ENCODE data around the gene TYROBP. TPM values are rescaled to one million over a fixed set of nuclear protein-coding genes. Genes with fewer than 3 reads are reported as not detected.

Gene TYROBP
- total and polyA plus RNA-seq, 9 donors: 9.2 to 135 (median 36.7) TPM

DNA sequence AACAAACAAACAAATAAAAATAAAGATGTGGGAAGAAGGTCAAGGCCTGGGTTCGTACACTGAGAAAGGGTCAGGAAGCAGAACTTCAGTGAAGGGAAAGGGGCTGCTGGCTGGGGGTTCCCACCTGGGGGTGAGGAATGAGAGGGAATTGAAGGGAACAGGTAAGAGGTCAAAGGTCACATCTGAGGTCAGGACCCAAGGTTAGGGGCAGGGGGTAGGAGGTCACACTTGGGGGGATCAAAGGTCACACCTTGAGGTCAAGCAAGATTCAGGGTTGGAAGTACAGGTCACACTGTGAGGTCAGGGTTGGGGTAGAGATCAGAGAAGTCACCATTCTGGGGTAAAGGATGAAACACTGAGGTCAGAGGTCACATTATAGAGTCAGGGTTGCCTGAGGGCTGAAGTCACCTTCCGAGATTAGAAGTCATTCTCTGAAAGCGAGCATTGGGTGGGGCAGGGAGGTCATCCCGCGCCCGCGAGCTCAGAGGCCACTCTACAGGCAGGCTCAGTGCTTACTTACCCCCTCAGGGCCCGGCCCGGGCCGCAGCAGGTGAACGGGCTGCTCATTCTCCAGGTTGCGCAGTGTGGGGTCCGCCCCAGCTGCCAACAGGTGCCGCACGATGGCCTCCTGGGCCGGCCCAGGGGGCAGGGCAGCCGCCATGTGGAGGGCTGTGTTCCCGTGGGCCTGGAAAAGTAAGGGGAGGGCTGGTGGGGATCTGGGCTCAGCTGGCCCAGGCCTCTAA is 18.6 kb downstream of the TYROBP start:
- no peak for DNase-seq
- intact Hi-C loops (cut with DNase I): no loop called here
- no peaks in the 10 kb centered on the region for H3K27me3 ChIP-seq
- 87 to 92% (median 88%) methylated on average over 17 to 18 of the region's 18 CpGs for WGBS, 3 donors
- H3K27ac ChIP-seq: no peak overlapping the region
- no peak overlapping the region for H3K4me3 ChIP-seq
- no peaks in the 10 kb centered on the region for H3K36me3 ChIP-seq
- TF ChIP-seq POLR2A (IDR thresholded peaks at IDR 0.05) (no peak), EP300 (IDR thresholded peaks at IDR 0.05) (no peak)
- TF ChIP-seq, protein P1, sequence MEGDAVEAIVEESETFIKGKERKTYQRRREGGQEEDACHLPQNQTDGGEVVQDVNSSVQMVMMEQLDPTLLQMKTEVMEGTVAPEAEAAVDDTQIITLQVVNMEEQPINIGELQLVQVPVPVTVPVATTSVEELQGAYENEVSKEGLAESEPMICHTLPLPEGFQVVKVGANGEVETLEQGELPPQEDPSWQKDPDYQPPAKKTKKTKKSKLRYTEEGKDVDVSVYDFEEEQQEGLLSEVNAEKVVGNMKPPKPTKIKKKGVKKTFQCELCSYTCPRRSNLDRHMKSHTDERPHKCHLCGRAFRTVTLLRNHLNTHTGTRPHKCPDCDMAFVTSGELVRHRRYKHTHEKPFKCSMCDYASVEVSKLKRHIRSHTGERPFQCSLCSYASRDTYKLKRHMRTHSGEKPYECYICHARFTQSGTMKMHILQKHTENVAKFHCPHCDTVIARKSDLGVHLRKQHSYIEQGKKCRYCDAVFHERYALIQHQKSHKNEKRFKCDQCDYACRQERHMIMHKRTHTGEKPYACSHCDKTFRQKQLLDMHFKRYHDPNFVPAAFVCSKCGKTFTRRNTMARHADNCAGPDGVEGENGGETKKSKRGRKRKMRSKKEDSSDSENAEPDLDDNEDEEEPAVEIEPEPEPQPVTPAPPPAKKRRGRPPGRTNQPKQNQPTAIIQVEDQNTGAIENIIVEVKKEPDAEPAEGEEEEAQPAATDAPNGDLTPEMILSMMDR (IDR thresholded peaks at IDR 0.05): no peak
- H3K9me3 ChIP-seq: no peaks in the 10 kb centered on the region
- H3K4me1 ChIP-seq (ENCODE audit: insufficient read depth): no peaks in the 10 kb centered on the region

DNA sequence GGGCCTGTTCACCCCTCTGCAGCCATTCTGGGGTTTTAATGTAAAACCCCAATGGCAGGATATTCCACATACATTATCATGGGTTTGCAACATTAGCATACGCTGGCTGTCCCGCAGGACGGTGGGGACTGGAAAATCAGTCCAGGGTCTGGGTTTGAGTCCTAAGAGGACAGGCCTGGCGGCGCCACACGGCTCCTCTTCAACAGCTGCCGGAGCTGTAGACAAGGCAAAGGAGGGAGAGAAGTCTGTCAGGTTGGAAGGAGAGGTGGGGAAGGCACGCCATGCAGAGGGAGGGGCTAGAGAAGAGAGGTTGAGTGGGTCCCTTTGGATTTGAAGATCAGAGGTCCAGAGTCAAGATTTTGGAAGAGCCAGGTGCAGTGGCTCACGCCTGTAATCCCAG is 19.7 kb downstream of the TYROBP start:
- H3K9me3 ChIP-seq: no peaks in the 10 kb centered on the region
- no peaks in the 10 kb centered on the region for H3K4me1 ChIP-seq (ENCODE audit: insufficient read depth)
- no peak for DNase-seq
- H3K27ac ChIP-seq: no peak overlapping the region
- no peak overlapping the region for H3K4me3 ChIP-seq
- no peaks in the 10 kb centered on the region for H3K27me3 ChIP-seq
- WGBS, 3 donors: 85 to 91% (median 91%) methylated on average over 9 of the region's 9 CpGs
- TF ChIP-seq EP300 (IDR thresholded peaks at IDR 0.05) (no peak), POLR2A (IDR thresholded peaks at IDR 0.05) (no peak)
- TF ChIP-seq, protein P1 (IDR thresholded peaks at IDR 0.05): no peak
- no peaks in the 10 kb centered on the region for H3K36me3 ChIP-seq
- intact Hi-C loops (cut with DNase I): no loop called here

DNA sequence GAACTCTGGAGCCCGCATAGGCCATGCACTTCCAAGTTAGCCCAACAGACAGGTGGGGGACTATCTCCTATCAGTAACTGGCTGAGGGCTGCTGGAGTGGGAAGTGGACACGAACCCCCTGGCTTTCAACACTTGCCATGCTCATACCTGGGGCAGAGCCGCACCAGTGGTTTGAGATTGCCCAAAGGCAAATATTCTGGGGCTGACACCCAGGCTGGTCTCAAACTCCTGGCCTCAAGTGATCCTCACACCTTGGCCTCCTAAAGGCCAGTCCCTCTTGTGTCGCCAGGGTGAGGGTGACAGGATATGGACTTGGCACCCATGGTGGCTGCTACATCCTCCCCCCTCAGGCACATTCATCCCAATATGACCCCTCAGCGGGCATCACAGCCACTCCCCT is 20.9 kb downstream of the TYROBP start:
- TF ChIP-seq EP300 (IDR thresholded peaks at IDR 0.05): no peak
- no peak for TF ChIP-seq POLR2A (IDR thresholded peaks at IDR 0.05)
- TF ChIP-seq, protein P1 (IDR thresholded peaks at IDR 0.05): no peak
- Histone ChIP-seq H3K4me3 (no peak overlapping the region), H3K9me3 (no peaks in the 10 kb centered on the region), H3K27ac (no peak overlapping the region), H3K27me3 (no peaks in the 10 kb centered on the region), H3K36me3 (no peaks in the 10 kb centered on the region), H3K4me1 (ENCODE audit: insufficient read depth) (no peaks in the 10 kb centered on the region)
- WGBS, 3 donors: 91 to 92% (median 92%) methylated on average over 5 of the region's 5 CpGs
- DNase-seq: no peak
- intact Hi-C loops (cut with DNase I): no loop called here

DNA sequence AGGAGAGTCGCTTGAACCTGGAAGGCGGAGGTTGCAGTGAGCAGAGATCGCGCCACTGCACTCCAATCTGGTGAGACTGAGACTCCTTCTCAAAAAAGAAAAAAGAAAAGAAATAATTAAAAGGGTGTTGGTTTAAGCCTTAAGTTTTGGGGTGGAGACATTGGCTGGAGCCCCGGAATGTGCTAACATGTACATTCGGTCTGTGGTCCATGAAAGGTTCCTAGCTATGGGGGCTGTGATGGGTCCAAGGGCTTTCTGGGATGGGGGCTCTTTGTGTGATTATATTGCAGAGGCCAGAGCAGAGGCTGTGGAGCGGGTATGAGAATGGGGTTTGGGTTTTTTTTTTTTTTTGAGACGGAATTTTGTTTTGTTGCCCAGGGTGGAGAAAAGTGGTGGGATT is 22.2 kb downstream of the TYROBP start:
- no peaks in the 10 kb centered on the region for H3K4me1 ChIP-seq (ENCODE audit: insufficient read depth)
- intact Hi-C loops (cut with DNase I): no loop called here
- no peaks in the 10 kb centered on the region for H3K9me3 ChIP-seq
- TF ChIP-seq, protein P1 (IDR thresholded peaks at IDR 0.05): no peak
- no peak for TF ChIP-seq POLR2A (IDR thresholded peaks at IDR 0.05)
- no peak for TF ChIP-seq EP300 (IDR thresholded peaks at IDR 0.05)
- H3K36me3 ChIP-seq: no peaks in the 10 kb centered on the region
- H3K27ac ChIP-seq: no peak overlapping the region
- no peak for DNase-seq
- no peak overlapping the region for H3K4me3 ChIP-seq
- 90 to 95% (median 94%) methylated on average over 8 of the region's 8 CpGs for WGBS, 3 donors
- H3K27me3 ChIP-seq: no peaks in the 10 kb centered on the region
